Stimulated activated CD8-positive, alpha-beta memory T cell treated with anti-CD3 and anti-CD28 coated beads, Interleukin-12 subunit alpha, Interleukin-12 subunit beta, amount 100 ng/mL, for 1 hour (primary cell): ENCODE results near the gene AIF1.
A peak's percentile ranks its signal among the peaks of the same experiment; 100 is the strongest.

Experiments
- DNase-seq: peaks from one replicate; pipeline ENCODE4 v3.0.0-alpha.2; 2020; ENCODE audit warnings: low read depth

AIF1 gene

DNA sequence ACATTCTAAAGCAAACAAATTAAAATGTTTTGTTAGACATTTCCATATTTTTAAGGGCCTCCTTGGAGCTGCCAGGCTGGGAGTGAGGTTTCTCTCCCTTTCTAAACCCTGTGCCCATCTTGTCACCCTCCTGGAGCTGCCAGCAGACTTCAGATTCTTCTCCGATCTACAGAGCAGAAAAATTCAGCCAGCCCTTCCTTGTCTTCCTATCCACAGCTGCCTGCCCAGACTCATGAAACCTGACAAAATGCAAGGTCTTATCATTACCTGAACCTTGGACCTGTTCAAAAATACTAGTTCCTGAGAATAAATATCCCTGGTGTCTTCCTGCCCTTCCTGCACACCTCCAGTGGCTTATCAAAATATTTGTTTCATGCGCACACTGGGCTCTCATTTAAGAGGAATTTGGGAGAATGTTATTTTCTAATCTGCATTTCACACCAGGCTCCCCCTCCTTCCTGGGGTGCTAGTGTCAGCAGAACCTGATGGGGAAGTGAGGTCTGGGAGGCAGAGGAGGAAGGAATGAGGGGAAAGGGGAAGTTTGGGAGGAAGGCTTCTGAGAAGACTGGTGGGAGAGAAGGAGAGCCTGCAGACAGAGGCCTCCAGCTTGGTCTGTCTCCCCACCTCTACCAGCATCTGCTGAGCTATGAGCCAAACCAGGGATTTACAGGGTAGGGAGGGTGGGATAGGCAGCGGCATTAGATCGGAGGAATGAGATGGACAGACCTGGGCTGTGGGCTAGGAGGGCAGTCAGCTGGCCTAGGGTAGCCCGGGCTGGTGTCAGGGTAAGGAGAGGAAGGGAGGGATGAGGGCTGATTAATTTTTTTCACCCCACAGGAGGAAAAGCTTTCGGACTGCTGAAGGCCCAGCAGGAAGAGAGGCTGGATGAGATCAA is at the start of gene AIF1:
AIF1 (plus strand) TSS at position 551 of the 895 bp plus-strand sequence; CDS start at position 647, 96 bp downstream.
- no peak for DNase-seq

DNA sequence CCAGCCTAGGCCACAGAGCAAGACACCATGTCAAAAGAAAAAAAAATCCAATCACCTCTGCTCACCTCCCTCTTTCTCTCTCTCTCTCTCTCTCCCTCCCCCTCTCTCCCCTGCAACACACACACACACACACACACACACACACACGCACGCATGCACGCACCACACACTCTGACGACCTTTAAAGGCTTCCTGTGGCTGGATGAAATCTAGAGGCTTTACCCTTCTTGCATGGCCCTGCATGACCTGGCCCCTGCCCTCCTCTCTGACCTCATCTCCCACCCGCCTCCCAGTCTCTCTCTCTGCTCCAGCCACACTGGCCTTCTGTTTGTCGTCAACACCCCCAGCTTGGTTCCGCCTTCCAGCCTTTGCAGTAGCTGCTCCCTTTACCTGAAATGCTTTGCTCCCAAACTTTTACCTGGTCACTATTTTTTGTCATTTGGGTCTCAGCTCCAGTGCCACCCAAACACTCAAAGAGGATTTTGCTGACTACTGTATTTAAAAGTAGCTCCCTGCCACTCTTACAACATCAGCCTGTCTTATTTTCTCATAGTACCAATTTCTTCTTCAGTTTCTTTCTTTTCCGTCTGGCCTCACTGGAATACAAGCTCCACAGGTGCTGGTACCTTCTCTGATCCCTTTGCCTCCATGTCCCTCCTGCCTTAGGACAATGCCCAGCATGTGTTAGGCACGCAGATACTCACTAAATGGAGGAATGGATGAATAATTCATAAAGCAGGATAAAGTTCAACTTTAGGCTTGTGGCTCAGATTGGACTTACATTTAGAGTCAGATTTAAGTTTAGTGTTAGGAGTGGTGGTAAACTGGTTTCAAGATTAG is 47.3 kb upstream of the AIF1 start:
- no peak for DNase-seq

DNA sequence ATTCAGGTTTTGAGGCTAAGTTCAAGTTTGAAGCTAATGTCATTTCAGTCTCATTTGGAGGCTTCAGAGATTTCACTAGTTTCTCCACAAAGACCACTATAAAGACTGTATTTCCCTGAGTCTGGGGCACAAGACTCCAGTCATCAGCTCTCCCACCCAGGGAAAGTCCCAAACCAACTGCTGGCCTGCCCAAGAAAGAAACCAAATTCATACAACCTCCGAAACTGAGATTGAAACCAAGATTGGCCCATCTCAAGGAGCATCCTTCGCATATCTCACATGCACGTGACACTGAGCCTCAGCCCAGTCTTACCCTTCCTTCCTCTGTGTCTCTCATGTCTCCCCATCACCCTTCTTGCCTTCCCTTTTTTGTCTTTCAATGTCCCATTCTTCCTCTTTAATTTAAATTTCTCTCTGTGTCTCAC is 46.5 kb upstream of the AIF1 start:
- DNase-seq = no peak

DNA sequence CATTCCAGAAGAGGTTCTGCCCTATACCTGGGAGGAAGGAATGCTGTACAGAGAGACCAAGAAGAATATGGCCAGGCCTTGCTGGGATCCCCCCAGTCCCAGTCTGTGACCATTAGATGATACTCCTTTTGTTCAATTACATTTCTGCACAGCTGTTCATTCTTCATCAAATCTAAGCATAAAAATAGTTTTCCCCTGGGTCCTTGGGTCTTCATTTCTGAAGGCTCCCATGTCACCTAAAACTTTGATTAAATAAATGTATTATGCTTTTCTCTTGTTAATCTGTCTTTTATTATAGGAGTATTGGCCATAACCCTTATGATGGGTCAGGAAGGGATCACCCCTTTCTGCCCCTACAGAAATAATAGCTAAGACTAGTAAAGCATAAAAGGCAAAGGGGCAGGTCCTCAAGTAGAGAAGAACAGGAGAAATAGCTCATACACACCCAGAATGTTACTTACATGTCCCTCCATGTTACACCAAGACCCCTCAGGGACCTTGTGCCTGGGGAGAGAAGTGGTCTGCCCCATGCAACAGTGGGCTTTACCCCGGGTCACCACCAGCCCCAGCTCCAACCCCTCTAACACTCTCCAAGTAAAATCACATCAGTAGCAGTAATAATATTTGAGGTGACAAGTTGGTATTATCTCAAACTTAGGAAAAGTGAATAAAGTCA is 45.0 kb upstream of the AIF1 start:
- DNase-seq = no peak

DNA sequence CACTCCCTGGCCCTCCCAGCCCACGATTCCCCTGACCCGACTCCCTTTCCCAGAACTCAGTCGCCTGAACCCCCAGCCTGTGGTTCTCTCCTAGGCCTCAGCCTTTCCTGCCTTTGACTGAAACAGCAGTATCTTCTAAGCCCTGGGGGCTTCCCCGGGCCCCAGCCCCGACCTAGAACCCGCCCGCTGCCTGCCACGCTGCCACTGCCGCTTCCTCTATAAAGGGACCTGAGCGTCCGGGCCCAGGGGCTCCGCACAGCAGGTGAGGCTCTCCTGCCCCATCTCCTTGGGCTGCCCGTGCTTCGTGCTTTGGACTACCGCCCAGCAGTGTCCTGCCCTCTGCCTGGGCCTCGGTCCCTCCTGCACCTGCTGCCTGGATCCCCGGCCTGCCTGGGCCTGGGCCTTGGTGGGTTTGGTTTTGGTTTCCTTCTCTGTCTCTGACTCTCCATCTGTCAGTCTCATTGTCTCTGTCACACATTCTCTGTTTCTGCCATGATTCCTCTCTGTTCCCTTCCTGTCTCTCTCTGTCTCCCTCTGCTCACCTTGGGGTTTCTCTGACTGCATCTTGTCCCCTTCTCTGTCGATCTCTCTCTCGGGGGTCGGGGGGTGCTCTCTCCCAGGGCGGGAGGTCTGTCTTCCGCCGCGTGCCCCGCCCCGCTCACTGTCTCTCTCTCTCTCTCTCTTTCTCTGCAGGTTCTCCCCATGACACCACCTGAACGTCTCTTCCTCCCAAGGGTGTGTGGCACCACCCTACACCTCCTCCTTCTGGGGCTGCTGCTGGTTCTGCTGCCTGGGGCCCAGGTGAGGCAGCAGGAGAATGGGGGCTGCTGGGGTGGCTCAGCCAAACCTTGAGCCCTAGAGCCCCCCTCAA is 42.8 kb upstream of the AIF1 start, which contains the start of gene LTA:
LTA (plus strand) TSS at position 249 of the 871 bp plus-strand sequence; CDS start at position 703, 454 bp downstream.
- peak; percentile 55 for DNase-seq

DNA sequence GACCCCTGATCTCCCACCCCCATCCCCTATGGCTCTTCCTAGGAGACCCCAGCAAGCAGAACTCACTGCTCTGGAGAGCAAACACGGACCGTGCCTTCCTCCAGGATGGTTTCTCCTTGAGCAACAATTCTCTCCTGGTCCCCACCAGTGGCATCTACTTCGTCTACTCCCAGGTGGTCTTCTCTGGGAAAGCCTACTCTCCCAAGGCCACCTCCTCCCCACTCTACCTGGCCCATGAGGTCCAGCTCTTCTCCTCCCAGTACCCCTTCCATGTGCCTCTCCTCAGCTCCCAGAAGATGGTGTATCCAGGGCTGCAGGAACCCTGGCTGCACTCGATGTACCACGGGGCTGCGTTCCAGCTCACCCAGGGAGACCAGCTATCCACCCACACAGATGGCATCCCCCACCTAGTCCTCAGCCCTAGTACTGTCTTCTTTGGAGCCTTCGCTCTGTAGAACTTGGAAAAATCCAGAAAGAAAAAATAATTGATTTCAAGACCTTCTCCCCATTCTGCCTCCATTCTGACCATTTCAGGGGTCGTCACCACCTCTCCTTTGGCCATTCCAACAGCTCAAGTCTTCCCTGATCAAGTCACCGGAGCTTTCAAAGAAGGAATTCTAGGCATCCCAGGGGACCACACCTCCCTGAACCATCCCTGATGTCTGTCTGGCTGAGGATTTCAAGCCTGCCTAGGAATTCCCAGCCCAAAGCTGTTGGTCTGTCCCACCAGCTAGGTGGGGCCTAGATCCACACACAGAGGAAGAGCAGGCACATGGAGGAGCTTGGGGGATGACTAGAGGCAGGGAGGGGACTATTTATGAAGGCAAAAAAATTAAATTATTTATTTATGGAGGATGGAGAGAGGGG is 41.6 kb upstream of the AIF1 start:
- DNase-seq = no peak

DNA sequence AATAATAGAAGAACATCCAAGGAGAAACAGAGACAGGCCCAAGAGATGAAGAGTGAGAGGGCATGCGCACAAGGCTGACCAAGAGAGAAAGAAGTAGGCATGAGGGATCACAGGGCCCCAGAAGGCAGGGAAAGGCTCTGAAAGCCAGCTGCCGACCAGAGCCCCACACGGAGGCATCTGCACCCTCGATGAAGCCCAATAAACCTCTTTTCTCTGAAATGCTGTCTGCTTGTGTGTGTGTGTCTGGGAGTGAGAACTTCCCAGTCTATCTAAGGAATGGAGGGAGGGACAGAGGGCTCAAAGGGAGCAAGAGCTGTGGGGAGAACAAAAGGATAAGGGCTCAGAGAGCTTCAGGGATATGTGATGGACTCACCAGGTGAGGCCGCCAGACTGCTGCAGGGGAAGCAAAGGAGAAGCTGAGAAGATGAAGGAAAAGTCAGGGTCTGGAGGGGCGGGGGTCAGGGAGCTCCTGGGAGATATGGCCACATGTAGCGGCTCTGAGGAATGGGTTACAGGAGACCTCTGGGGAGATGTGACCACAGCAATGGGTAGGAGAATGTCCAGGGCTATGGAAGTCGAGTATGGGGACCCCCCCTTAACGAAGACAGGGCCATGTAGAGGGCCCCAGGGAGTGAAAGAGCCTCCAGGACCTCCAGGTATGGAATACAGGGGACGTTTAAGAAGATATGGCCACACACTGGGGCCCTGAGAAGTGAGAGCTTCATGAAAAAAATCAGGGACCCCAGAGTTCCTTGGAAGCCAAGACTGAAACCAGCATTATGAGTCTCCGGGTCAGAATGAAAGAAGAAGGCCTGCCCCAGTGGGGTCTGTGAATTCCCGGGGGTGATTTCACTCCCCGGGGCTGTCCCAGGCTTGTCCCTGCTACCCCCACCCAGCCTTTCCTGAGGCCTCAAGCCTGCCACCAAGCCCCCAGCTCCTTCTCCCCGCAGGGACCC is 40.6 kb upstream of the AIF1 start:
- DNase-seq = no peak

DNA sequence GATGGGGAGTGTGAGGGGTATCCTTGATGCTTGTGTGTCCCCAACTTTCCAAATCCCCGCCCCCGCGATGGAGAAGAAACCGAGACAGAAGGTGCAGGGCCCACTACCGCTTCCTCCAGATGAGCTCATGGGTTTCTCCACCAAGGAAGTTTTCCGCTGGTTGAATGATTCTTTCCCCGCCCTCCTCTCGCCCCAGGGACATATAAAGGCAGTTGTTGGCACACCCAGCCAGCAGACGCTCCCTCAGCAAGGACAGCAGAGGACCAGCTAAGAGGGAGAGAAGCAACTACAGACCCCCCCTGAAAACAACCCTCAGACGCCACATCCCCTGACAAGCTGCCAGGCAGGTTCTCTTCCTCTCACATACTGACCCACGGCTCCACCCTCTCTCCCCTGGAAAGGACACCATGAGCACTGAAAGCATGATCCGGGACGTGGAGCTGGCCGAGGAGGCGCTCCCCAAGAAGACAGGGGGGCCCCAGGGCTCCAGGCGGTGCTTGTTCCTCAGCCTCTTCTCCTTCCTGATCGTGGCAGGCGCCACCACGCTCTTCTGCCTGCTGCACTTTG is 39.6 kb upstream of the AIF1 start, which contains the start of gene TNF:
TNF (plus strand) TSS at position 231 of the 567 bp plus-strand sequence; CDS start at position 408, 177 bp downstream.
- DNase-seq = peak; percentile 76

DNA sequence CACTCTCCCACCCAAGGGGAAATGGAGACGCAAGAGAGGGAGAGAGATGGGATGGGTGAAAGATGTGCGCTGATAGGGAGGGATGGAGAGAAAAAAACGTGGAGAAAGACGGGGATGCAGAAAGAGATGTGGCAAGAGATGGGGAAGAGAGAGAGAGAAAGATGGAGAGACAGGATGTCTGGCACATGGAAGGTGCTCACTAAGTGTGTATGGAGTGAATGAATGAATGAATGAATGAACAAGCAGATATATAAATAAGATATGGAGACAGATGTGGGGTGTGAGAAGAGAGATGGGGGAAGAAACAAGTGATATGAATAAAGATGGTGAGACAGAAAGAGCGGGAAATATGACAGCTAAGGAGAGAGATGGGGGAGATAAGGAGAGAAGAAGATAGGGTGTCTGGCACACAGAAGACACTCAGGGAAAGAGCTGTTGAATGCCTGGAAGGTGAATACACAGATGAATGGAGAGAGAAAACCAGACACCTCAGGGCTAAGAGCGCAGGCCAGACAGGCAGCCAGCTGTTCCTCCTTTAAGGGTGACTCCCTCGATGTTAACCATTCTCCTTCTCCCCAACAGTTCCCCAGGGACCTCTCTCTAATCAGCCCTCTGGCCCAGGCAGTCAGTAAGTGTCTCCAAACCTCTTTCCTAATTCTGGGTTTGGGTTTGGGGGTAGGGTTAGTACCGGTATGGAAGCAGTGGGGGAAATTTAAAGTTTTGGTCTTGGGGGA is 38.9 kb upstream of the AIF1 start:
- DNase-seq = no peak

DNA sequence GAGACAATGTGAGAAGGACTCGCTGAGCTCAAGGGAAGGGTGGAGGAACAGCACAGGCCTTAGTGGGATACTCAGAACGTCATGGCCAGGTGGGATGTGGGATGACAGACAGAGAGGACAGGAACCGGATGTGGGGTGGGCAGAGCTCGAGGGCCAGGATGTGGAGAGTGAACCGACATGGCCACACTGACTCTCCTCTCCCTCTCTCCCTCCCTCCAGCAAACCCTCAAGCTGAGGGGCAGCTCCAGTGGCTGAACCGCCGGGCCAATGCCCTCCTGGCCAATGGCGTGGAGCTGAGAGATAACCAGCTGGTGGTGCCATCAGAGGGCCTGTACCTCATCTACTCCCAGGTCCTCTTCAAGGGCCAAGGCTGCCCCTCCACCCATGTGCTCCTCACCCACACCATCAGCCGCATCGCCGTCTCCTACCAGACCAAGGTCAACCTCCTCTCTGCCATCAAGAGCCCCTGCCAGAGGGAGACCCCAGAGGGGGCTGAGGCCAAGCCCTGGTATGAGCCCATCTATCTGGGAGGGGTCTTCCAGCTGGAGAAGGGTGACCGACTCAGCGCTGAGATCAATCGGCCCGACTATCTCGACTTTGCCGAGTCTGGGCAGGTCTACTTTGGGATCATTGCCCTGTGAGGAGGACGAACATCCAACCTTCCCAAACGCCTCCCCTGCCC is 38.0 kb upstream of the AIF1 start:
- no peak for DNase-seq

DNA sequence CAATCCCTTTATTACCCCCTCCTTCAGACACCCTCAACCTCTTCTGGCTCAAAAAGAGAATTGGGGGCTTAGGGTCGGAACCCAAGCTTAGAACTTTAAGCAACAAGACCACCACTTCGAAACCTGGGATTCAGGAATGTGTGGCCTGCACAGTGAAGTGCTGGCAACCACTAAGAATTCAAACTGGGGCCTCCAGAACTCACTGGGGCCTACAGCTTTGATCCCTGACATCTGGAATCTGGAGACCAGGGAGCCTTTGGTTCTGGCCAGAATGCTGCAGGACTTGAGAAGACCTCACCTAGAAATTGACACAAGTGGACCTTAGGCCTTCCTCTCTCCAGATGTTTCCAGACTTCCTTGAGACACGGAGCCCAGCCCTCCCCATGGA is 37.5 kb upstream of the AIF1 start:
- DNase-seq = no peak

DNA sequence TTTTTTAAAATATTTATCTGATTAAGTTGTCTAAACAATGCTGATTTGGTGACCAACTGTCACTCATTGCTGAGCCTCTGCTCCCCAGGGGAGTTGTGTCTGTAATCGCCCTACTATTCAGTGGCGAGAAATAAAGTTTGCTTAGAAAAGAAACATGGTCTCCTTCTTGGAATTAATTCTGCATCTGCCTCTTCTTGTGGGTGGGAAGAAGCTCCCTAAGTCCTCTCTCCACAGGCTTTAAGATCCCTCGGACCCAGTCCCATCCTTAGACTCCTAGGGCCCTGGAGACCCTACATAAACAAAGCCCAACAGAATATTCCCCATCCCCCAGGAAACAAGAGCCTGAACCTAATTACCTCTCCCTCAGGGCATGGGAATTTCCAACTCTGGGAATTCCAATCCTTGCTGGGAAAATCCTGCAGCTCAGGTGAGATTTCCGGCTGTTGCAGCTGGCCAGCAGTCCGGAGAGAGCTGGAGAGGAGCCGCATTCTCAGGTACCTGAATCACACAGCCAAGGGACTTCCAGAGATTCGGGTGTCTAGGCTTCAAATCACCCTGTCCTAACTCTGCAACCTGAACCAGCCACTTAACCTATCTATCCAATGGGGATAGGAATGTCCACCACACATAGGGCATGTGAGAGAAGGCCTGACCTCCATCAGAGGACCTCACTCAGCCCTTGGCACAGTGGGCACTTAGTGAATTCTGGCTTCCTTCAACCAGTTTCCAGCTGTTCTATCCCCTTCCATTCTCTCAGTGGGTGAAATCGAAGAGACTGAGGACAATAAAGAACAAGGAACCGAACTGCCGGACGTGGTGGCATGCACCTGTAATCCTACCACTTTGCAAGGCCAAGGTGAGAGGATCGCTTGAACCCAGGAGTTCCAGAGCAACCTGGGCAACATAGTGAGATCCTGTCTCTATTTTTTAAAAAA is 36.6 kb upstream of the AIF1 start:
- peak; percentile 49 for DNase-seq

DNA sequence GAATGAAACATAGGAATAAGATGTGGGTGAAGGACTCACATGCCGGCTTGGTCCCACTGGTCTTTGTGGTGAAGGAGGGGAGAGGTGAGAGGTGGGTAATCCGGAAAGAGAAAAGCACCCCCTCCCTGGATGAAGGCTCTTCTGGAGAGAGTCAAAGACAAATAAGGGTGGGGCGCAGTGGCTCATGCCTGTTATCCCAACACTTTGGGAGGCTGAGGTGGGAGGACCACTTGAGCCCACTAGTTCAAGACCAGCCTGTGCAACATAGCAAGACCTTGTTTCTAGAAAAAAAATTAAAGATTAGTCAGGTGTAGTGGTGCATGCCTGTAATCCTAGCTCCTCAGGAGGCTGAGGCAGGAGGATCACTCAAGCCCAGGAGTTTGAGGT is 35.9 kb upstream of the AIF1 start:
- peak; percentile 34 for DNase-seq

DNA sequence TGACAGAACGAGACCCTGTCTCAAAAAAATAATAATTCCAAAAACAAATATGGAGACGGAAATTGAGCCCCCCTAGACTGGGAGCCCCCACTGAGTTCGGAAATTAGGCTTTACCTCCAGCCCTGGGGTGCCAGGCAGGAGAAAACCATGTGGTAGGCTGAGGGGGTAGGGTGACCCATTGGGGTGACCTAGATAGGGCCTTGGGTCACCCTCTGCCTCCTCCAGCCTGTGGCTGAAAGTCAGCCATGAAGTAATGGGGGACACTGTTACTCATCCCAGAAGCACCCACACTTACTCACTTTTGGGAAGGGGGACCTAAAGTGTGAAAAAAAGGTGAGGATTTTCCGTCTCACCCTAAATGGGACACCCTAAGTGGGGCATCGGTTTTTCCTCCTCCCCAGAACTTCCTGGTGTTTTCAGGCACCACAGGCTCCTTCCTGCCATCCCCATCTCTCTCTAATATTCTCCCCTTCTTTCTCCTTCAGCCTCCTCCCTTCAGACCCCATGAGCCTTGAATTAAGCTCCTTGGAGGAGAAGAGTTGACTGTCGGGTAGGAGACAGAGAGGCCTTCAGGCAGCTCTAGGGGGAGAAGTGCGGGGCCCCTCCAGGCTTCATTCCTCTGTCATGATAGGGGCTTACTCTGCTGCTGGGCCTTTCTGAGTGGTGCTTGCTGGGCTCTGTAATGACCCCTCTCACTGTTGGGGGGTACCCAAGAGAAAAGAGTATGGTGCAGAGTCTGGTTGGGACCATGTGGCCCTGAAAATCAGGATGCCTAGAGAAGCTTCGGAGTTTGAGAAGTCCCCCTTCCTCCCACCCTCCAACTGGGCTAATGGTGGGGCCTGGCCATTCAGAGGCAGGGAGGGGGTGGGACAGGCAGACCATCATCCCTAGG is 35.2 kb upstream of the AIF1 start:
- DNase-seq = no peak

DNA sequence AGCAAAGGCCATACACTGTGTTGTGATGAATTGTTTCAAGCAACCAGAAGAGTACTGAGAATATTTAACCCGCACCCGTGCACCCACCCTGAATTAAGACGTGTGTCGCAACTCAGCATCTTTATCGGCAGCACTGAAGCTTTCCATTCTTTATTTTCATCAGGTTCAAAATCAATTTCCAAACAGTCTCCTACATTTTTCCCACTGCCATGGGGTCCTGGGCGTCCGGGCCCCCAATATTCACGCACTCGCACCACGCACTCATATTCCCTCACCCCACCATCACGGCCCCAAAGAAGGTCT is 34.6 kb upstream of the AIF1 start:
- no peak for DNase-seq
